A549 (cell line): ENCODE results near the gene ANO9.

ENCODE experiments used
- RAD21 ChIP-seq, 2 experiments: fragments of >200 bp in 1 of 2; sonication (Bioruptor Twin) in 1 of 2; formaldehyde crosslinking in 1 of 2; IDR thresholded peaks in 1 of 2; conservative IDR thresholded peaks in 1 of 2; 2 replicates in 1 of 2; 3 replicates in 1 of 2; pipeline ENCODE4 v1.6.1; 2012 to 2018; ENCODE audit warnings: inconsistent platforms in 1 of 2
- TF ChIP-seq, protein P1 (sequence below): fragments of >200 bp; sonication (Bioruptor Twin); formaldehyde crosslinking; IDR thresholded peaks from 3 replicates; pipeline ENCODE4 v1.5.1; 2016
- TF ChIP-seq, protein P2 (sequence below): IDR thresholded peaks from 2 replicates; pipeline ENCODE4 v1.6.1; 2012; ENCODE audit warnings: low read depth, borderline replicate concordance

DNA sequence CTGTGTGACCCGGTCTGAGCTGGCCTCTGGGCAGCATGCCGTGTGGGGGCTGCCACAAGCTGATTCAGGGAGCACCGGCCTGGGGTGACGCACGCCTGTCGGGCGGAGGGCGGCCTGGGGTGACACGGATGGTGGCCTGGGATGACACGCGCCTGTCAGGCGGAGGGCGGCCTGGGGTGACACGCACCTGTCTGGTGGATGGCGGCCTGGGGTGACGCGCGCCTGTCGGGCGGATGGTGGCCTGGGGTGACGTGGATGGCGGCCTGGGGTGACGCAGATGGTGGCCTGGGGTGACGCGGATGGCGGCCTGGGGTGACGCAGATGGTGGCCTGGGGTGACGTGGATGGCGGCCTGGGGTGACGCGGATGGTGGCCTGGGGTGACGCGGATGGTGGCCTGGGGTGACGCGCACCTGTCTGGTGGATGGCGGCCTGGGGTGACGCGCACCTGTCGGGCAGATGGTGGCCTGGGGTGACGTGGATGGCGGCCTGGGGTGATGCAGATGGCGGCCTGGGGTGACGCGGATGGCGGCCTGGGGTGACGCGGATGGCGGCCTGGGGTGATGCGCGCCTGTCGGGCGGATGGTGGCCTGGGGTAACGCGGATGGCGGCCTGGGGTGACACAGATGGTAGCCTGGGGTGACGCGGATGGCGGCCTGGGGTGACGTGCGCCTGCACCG is 29.8 kb upstream of the ANO9 start:
- TF ChIP-seq, protein P1, sequence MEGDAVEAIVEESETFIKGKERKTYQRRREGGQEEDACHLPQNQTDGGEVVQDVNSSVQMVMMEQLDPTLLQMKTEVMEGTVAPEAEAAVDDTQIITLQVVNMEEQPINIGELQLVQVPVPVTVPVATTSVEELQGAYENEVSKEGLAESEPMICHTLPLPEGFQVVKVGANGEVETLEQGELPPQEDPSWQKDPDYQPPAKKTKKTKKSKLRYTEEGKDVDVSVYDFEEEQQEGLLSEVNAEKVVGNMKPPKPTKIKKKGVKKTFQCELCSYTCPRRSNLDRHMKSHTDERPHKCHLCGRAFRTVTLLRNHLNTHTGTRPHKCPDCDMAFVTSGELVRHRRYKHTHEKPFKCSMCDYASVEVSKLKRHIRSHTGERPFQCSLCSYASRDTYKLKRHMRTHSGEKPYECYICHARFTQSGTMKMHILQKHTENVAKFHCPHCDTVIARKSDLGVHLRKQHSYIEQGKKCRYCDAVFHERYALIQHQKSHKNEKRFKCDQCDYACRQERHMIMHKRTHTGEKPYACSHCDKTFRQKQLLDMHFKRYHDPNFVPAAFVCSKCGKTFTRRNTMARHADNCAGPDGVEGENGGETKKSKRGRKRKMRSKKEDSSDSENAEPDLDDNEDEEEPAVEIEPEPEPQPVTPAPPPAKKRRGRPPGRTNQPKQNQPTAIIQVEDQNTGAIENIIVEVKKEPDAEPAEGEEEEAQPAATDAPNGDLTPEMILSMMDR = no peak
- TF ChIP-seq RAD21 (conservative IDR thresholded peaks at IDR 0.05 in 1 of 2, IDR thresholded peaks at IDR 0.05 in 1 of 2) = no peak
- TF ChIP-seq, protein P2, sequence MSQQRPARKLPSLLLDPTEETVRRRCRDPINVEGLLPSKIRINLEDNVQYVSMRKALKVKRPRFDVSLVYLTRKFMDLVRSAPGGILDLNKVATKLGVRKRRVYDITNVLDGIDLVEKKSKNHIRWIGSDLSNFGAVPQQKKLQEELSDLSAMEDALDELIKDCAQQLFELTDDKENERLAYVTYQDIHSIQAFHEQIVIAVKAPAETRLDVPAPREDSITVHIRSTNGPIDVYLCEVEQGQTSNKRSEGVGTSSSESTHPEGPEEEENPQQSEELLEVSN = no peak
